GM18873 (cell line): ENCODE data around the gene PARP9.
A peak's percentile ranks its signal among the peaks of the same experiment; 100 is the strongest.

Source experiments
- ATAC-seq: cut with Tn5 transposase; IDR thresholded peaks from one replicate; pipeline ENCODE4 v1.9.1; 2021; ENCODE audit warnings: mild to moderate bottlenecking, moderate library complexity, moderate number of reproducible peaks; ENCODE audit not compliant: unreplicated experiment, low FRiP score

The PARP9 gene

DNA sequence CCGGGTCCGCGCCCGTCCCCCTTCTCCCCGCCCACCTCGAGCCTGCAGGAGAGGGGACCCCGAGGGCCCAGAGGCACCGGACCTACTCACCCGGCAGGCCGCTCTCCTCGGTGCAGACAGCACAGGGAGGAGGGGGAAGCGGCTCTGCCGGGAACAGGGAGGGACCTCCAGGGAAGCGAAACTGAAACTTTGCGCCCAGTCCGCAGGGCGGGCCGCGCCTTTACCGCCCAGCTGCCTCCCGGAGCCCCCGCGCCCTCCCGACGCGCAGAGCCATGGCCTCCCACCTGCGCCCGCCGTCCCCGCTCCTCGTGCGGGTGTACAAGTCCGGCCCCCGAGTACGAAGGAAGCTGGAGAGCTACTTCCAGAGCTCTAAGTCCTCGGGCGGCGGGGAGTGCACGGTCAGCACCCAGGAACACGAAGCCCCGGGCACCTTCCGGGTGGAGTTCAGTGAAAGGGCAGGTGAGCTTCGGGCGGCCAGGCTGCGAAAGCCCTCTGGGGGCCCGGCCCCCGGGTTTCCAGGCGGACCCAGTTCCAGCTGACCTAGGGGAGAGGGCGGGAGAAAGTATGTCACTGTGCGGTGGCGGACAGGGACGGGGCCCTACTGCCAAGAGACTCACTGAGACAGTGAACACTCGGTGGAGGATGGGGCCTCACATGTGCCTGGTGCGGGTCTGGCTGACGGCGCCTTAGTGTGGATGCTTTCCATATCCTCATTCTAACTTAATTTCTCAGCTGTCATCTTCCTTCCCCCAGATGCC, at the start of gene PARP9, which contains the start of gene DTX3L:
TSS of gene PARP9 (minus strand) at position 146 of the 758 bp plus-strand sequence. CDS start 4,680 bp downstream, outside the sequence.
TSS of gene DTX3L (plus strand) at position 184 of the 758 bp plus-strand sequence. CDS start at position 273, 89 bp downstream.
- ATAC-seq = peak; percentile 56

DNA sequence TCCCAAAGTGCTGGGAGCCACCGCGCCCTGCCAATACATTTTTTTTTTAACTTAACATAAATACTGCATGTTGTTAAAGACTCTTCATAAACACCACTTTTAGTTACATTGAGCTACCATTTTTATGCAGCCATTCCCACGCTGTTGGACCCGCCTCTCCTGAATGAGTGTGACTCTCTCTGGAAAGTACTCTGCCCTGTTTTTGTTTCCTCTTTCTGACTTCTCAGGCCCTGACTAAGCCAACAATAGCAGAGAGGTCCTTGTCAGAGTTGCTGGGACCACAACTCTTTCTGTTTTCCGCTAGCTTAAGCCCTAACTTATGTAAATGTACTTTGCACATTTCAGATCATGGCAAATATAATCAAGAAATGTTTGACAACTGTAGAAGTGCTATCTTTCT, 48.6 kb upstream of the PARP9 start:
- ATAC-seq = no peak

DNA sequence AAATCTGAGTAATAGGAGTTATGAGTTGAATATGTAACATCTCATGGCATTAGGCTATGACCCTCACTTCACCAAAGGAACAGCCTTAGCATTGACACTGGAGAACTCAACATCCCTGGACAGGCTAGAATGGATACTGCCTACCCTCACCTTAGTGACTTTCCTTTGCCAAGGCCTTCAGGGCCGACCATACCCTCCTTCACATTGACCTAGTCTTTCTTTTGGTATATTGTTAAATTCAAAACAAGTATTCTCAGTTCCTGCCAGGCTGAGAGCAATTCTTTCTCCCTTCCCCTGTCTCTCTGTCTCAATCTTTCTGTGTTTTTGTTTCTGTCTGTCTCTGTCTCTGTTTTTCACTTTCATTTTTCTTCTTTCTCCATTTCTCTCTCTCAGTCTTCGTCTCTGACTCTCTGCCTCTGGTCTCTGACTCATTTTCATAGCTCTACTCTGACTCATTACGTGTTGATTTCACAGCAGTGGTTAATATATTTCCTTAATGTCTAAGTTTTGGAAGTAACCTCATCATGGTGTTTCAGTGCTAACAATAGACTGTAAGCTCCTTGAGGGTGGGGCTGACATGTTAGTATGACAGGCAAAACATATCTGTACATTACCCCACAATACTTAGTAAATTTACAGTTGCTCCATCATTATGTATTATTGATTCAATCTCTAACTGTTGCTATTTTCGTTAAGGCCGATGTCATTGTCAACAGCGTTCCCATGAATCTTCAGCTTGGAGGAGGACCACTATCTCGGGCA, 45.9 kb upstream of the PARP9 start:
- ATAC-seq = peak; percentile 95

DNA sequence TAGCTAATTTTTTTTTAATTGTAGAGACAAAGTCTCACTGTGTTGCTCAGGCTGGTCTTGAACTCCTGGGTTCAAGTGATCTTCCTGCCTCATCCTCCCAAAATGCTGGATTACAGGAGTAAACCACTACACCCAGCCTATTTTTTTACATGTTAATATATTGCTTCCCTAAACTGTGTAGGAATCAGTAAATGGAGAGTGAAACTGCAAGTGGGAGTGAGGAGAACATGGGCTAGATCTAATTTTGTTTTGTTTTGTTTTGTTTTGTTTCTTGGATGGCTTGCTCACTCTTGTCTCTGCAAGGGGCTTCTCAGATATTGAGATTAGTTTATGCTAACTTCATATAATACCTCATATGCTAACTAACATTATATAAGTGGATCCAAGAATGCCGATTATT, 44.8 kb upstream of the PARP9 start:
- ATAC-seq = no peak

DNA sequence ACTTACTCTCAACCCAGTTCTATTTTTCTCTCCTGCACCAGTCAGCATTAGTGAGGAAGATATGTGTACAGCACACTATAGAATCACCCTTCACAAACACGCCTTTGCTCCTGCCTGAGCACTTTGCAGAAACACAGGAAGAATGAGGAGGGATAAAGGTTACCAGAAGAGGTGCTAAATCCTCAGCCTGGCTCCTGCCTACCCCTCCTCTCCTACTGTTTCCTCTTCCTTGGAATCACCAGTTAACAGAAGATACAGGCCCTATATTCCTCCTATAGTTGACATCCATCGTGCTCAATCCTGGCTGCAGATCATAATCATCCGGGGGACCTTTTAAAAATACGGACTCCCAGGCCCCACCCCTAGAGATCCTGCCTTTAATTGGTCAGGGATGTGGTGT, 42.2 kb upstream of the PARP9 start:
- ATAC-seq = no peak

DNA sequence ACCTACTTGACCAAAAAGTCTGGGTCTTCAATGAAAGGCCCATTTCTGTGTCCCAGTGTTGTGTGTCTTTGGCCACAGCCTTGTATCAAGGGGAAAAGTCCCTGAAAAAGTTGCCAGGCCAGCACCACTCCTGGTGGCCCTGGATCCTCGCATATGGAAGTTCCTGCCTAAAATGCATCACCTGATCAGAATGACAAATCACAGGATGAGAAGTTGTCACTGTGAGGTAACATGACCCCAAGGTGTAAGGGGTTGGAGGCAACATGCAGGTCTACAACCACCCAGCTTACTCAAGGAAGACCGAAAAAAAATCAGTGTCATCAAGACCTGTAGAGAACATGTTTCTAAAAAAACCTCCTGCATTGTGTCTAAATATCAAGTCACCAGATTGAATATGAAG, 39.0 kb upstream of the PARP9 start:
- no peak for ATAC-seq

DNA sequence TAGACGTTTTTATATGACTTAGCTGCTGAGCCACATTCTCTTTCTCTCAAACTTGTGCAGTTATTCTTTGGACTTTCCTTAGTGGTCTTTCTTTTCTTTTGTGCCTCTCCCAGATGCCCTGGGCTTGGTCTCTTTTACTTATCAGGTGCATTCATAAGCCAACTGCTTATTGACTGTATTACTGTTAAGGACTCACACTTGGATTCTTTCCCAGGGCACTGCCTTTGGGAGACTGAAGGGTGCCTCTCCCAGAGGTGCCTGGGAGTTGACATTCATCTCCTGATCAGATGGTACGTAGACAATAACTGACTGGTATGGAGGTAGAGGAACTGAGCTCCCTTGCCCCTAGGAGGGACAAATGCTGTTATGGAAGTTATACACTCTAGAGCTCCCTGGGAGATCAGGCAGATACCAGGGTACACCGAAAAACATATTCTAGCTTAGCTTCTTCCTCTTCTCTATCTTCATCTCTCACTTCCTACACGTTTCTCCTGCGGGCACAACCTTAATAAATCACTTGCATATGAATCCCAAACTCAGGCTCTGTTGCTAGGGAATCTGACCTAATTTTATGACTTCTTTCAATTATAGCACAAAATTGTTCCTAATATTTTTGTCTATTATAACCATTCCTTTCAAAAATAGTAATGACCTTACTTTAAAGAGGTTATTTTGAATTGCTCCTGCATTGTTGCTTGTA, 38.1 kb upstream of the PARP9 start:
- ATAC-seq = no peak

DNA sequence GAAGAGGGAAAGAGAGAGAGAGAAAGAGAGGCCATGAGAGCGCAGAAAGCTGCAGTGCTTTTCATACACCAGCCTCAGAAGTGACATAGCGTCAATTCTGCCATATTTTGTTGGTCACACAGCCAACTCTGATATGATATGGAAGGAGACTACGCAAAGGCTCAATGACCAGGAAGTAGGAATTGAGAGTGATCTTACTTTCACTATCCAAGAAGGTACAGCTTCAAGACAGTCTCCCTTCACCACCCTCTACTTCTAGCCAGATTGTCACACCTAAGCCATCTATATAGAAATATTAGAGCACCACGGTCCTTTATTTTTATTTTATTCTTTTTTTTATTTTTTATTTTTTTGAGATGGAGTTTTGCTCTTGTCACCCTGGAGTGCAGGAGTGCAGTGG, 34.5 kb upstream of the PARP9 start:
- ATAC-seq = no peak

DNA sequence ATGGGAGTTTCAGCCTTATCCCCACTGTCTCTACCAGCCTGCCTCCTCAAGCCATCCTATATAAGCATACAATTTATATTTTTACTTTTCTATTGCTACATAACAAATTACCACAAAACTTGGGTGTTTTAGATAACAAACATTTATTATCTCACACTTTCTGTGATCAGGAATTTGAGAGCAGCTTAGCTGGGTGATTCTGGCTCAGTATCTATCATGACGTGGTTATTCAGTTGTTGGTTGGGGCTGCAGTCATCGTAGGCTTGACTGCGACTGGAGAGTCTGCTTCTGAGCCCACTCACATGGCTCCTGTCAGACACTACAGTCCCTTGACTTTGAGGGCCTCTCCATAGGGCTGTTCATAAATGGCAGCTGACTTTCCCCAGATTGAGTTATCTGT, 34.1 kb upstream of the PARP9 start:
- ATAC-seq = no peak

DNA sequence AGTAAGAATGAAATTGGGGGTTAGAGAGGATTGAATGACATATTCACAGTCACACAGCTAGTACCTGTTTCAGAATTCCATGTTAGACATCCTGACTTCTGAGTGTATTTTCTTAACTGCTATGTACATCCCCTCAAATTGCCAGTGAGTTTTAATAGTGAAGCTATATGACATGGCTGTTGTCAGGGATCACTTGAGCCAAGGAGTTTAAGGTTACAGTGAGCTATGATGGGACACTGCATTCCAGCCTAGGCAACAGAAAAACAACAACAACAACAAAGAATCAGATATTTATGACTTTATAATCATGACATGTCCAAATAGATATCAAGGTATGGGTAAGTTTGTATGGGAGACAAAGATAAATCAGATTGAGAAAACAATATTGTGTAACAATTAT, 29.9 kb upstream of the PARP9 start:
- ATAC-seq = no peak

DNA sequence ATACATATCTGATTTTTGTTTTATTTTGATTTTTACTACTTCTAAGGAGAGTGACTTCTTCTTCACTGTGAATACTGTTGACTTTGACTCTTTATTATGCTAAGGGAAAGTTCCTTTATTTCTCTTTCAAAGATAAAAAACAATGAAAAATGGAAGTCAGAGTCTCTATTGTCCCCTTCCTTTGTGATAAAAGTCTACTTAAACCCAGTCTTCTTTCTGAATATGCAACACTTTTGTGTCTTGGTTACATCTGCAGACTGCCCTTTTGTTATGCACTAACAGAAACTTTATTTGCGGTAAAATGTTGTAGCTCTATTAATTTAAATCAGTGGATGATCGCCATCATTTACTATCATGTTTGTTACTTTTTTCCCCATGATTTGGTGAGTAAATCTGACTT, 26.5 kb upstream of the PARP9 start:
- no peak for ATAC-seq

DNA sequence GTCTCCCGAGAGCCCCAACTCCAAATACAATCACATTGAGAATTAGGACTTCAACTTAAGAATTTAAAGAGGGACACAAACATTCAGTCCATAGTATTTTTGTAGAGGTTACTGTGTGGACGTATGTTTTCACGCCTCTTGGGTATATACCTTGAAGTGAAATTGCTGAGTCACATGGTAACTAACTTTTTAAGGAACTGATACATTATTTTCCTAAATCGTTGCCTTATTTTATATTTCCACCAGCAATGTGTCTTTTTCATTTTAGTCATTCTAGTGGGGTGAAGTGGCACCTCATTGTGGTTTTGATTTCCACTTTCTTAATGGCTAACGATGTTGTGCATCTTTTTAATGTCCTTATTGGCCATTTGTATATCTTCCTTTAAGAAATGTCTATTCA, 25.2 kb upstream of the PARP9 start:
- no peak for ATAC-seq

DNA sequence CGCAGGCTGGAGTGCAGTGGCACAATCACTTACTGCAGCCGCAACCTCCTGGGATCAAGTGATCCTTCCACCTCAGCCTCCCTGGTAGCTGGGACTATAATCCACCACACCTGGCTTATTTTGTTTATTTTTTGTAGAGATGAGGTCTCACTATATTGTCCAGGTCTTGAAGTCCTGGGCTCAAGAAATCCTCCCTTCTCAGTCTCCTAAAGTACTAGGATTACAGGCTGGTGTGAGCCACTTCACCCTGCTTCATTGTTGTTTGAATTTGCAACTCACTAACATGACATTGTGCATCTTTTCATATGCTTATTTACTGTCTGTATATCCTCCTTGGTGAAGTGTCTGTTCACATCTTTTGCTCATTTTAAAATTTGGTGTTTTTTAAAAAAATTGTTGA, 23.5 kb upstream of the PARP9 start:
- no peak for ATAC-seq

DNA sequence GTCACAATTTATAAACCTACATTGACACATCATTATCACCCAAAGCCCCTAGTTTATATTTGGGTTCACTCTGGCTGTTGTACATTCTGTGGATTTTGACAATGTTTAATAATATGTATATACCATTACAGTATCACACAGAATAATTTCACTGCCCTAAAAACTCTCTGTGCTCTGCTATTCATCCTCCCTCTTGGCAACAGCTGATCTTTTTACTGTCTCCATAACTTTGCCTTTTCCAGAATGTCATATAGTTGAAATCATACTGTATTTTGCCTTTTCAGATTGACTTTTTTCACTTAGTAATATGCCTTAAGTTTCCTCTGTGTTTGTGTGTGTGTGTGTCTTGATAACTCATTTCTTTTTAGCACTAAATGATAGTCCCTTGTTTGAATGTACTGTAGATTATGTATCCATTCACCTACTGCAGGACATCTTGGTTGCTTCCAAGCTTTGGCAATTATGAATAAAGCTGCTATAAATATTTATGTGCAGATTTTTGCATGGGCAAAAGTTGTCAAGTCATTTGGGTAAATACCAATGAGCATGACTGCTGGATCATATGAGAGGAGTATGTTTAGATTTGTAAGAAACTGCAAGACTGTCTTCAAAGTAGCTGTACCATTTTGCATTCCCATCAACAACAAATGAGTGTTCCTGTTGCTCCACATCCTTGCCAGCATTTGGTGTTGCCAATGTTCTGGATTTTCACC, 22.8 kb upstream of the PARP9 start:
- no peak for ATAC-seq

DNA sequence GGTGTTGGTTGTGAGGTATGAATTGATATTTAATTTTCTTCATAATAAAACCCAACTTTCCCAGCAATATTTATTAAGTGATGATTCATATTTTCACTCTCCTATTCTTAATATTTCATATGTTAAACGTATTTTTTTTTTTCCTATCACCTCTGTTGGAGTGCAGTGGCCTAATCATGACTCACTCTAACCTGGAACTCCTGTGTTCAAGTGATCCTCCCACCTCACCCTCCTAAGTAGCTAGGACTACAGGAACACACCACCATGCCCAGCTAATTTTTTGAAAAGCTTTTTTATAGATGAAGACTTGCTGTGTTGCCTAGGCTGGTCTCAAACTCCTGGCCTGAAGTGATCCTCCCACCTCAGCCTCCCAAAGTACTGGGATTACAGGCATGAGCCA, 22.0 kb upstream of the PARP9 start:
- no peak for ATAC-seq

DNA sequence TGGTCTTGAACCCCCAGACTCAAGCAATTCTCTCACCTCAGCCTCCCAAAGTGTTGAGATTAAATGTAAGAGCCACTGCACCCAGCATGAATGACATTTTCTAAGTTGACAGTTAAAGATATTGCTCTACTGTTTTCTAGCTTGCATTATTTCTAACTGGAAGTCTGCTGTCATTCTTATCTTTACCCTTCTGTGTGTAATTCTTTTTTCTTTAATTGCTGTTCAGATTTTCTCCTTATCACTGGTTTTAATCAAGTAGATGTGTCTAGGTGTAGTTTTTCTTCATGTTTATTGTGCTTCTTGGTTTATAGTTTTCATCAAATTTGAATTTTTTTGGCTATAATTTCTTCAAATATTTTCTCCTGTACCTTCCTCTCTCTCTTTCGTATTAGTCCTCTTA, 18.3 kb upstream of the PARP9 start:
- no peak for ATAC-seq

DNA sequence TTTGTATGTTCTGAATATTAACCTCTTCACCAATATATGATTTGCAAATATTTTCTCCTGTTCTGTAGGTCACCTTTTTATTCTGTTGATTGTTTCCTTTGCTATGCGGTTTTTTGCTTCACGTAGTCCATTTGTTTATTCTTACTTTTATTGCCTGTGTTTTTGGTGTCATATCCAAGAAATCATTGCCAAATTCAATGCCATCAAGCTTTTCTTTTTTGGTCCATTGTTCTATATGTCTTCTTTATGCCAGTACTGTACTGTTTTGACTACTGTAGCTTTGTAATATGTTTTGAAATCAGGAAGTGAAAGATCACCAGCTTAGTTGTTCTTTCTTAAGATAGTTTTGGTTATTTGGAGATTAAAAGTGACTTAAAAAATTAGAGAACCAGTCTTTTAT, 17.5 kb upstream of the PARP9 start:
- ATAC-seq = no peak

DNA sequence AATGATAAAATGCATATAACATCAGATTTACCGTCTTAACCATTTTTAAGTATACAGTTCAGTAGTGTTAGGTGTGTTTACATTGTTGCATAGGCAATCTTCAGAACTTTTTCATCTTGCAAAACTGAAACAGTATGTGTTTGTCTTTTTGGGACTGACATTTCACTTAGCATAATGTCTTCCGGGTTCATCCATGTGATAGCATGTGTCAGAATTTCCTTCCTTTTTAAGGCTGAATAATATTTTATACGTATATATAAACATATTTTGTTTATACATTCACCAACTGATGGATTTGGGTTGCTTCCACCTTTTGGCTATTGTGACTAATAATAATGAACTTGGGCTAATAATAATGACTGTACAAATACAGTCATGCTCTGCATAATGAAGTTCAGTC, 16.4 kb upstream of the PARP9 start:
- no peak for ATAC-seq

DNA sequence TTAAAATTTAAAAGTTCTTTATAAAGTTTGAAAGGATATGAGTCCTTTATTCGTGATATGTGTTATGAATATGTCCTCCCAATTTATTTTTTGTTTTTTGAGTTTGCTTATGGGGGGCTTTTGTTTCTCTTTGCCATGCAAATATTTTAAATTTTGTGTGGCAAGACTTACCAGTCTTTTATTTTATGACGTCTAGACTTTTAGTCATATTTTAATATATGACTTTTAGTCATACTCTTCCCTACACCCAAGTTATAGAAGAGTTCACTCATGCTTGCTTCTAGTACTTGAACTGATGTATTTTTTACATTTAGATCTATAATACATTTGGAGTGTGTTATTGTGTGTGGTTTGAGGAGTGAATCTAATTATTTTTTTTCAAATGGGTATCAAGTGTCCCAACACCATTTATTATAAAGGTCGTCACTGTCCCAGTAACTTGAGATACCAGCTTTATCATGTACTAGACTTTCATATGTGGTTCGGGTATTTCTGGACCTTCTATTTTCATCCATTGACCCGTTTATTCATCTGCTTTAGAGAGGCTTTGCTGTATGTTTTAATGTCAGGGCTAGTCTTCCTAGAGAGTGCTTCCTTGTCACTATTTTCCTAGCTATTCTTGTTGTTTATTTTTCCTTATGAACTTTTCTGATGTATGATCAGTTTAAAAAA, 14.1 kb upstream of the PARP9 start:
- ATAC-seq = no peak

DNA sequence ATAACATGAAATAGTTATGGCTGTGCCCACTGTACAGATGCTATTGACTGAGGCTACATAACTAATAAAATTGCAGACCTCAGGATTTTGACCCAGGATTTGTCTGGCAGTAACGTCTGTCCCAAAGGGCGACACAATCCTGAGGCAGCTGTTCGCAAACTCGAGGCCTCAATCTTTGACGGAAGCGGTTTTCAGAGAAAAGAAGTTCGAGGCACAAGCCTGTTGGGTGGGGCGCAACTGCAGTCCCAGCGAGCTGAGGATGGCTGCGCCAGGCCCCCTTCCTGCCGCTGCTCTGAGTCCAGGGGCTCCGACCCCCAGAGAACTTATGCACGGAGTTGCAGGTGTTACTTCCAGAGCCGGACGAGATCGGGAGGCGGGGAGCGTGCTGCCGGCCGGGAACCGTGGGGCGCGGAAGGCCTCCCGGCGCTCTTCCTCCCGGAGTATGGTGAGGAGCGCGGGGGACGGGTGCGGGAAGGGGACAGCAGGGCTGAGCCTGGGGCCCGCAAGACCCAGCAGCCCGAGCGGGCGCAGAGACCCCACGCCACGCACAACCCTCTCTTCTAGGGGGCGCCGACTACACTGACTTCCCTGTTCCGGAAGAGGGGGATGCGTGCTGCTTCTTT, 13.4 kb upstream of the PARP9 start, which contains the start of gene PARP15:
TSS of gene PARP15 (plus strand) at position 242 of the 623 bp plus-strand sequence. CDS start at position 260, 18 bp downstream.
- no peak for ATAC-seq
